Measurements from ENCODE around the gene TMEM233. TPM values are rescaled to one million over a fixed set of nuclear protein-coding genes. Genes with fewer than 3 reads are reported as not detected.

Gene TMEM233
- total and polyA plus RNA-seq, 8 donors, result 0.10 to 0.92 (median 0.22) TPM; not detected in 4

GRCh38 chr12:119691202-119691810 lies 97.7 kb downstream of the TMEM233 start:
- Histone ChIP-seq H3K27me3 (no peaks in the 10 kb centered on the region), H3K4me1 (peaks cover 25 to 43% (median 29%) of the 10 kb centered on the region in 4 donors), H3K4me3 (no peak overlapping the region), H3K9me3 (no peaks in the 10 kb centered on the region), H3K27ac (peak overlapping the region in 2 of 5 donors; percentile 82 to 87), H3K36me3 (peaks cover 0 to 15% (median 5%) of the 10 kb centered on the region in 4 donors)
- TF ChIP-seq EP300 (IDR thresholded peaks at IDR 0.05), result no peak
- TF ChIP-seq CTCF (IDR thresholded peaks at IDR 0.05), result no peak
- TF ChIP-seq POLR2AphosphoS5 (IDR thresholded peaks at IDR 0.05), result no peak
- intact Hi-C loops (cut with DNase I; ENCODE audit: low total_unique reads), result no loop called here
- DNase-seq, result no peak
- WGBS, 5 donors, result 68 to 80% (median 72%) methylated on average over 6 of the region's 6 CpGs

DNA sequence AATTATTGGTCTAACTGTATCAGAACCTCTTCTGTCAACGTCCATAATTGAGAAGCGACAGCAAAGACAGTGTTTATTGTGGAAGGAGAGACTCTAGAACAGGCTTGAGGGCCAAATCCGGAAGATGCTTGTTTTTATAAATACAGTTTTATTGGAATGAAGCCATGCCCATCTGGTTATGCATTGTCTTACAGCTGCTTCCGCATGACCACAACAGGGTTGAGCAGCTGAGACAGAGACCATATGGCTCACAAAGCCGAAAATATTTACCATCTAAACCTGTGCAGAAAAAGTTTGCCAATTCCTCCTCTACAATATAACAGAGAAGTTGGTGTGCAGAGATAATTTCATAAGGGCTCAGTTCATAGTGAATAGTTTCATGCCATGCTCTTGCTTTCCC lies 98.8 kb downstream of the TMEM233 start:
- DNase-seq, result no peak
- WGBS, 5 donors, result 48 to 52% (median 50%) methylated on average over 5 of the region's 5 CpGs
- Histone ChIP-seq H3K4me3 (no peak overlapping the region), H3K9me3 (no peaks in the 10 kb centered on the region), H3K4me1 (peaks cover 20 to 42% (median 29%) of the 10 kb centered on the region in 4 donors), H3K27me3 (no peaks in the 10 kb centered on the region), H3K36me3 (peaks cover 0 to 17% (median 10%) of the 10 kb centered on the region in 4 donors), H3K27ac (peak overlapping the region; percentile 34 to 87 (median 78))
- TF ChIP-seq CTCF (IDR thresholded peaks at IDR 0.05) (no peak), POLR2AphosphoS5 (IDR thresholded peaks at IDR 0.05) (no peak), EP300 (IDR thresholded peaks at IDR 0.05) (no peak), POLR2A (IDR thresholded peaks at IDR 0.05) (no peak)
- intact Hi-C loops (cut with DNase I; ENCODE audit: low total_unique reads), result no loop called here

Small RNAs within 50 kb of the gene (small RNA-seq; reads per million reads assigned to genes)
- 0 reads per million in 4 donors for gene RN7SKP197

Other genes starting within 250 kb of the TMEM233 start
- 100 to 1,000 TPM in 1 of 5 donors, 10 to 100 TPM in 4; 22.6 to 143 (median 53.6) TPM for gene PRKAB1, start 74.4 kb downstream of the TMEM233 start, total RNA-seq
- gene PRKAB1, start 74.4 kb downstream of the TMEM233 start, polyA plus RNA-seq, result 10 to 100 TPM; 30.7 to 53.6 (median 45.8) TPM